Fibroblast of skin of left biceps (primary cell): ENCODE measurements around the gene ZNF25.
"Not testable (repeated sequence)": the region's sequence is repeated elsewhere in the genome, so short reads cannot be mapped to it uniquely, and the experiment has no call there.

ENCODE experiments used
- DNase-seq, 2 experiments: peaks; one replicate each; pipeline ENCODE4 v3.0.0-alpha.2; 2013; ENCODE audit warnings: low read depth in 2 of 2

The ZNF25 gene

GRCh38 chr10:37976091-37976879, at the start of gene ZNF25:
Gene ZNF25, minus strand, starts transcription at chr10:37976647. Its CDS starts 4,925 bp downstream, at chr10:37971722.
- peak; percentile 95 for DNase-seq

- DNase-seq = no peak
These were observed 48.8 kb upstream of the ZNF25 start for GRCh38 chr10:38025283-38025682.

GRCh38 chr10:38019124-38019523, 42.7 kb upstream of the ZNF25 start:
- not testable (repeated sequence) for DNase-seq

- no peak for DNase-seq
These were observed 39.9 kb upstream of the ZNF25 start for GRCh38 chr10:38016354-38016753.

- DNase-seq = peak; percentile 71 to 74
These were observed 33.9 kb upstream of the ZNF25 start, which contains the start of gene ZNF33A for GRCh38 chr10:38010119-38010903. Gene ZNF33A, plus strand, starts transcription at chr10:38010675. Its CDS starts 1,667 bp downstream, at chr10:38012342.

- no peak for DNase-seq
These were observed 31.5 kb upstream of the ZNF25 start for GRCh38 chr10:38007991-38008390.

- no peak for DNase-seq
These were observed 31.1 kb upstream of the ZNF25 start for GRCh38 chr10:38007551-38007950.

GRCh38 chr10:38003588-38003987, 27.1 kb upstream of the ZNF25 start:
- DNase-seq = no peak

- DNase-seq = no peak
These were observed 26.6 kb upstream of the ZNF25 start for GRCh38 chr10:38003026-38003425.

GRCh38 chr10:38000474-38000873, 24.0 kb upstream of the ZNF25 start:
- DNase-seq = not testable (repeated sequence)

- not testable (repeated sequence) for DNase-seq
These were observed 22.5 kb upstream of the ZNF25 start for GRCh38 chr10:37998920-37999319.

- no peak for DNase-seq
These were observed 15.6 kb upstream of the ZNF25 start for GRCh38 chr10:37992083-37992482.

- no peak for DNase-seq
These were observed 15.2 kb upstream of the ZNF25 start for GRCh38 chr10:37991655-37992054.

- no peak for DNase-seq
These were observed 395 bp upstream of the ZNF25 start for GRCh38 chr10:37976880-37977203.

- DNase-seq = no peak
These were observed 951 bp downstream of the ZNF25 start for GRCh38 chr10:37975401-37975991.

- no peak for DNase-seq
These were observed 4.1 kb downstream of the ZNF25 start for GRCh38 chr10:37972396-37972795.

- no peak for DNase-seq
These were observed 11.4 kb downstream of the ZNF25 start for GRCh38 chr10:37965006-37965405.

GRCh38 chr10:37960591-37961137, 15.8 kb downstream of the ZNF25 start:
- DNase-seq = no peak

GRCh38 chr10:37957841-37958240, 18.6 kb downstream of the ZNF25 start:
- no peak for DNase-seq

- no peak for DNase-seq
These were observed 23.5 kb downstream of the ZNF25 start for GRCh38 chr10:37952926-37953325.

GRCh38 chr10:37952043-37952755, 24.2 kb downstream of the ZNF25 start:
- DNase-seq = no peak

GRCh38 chr10:37948210-37948609, 28.2 kb downstream of the ZNF25 start:
- DNase-seq = no peak
